ENCODE measurements around the gene OVCA2. TPM values are rescaled to one million over a fixed set of nuclear protein-coding genes. Genes with fewer than 3 reads are reported as not detected.

The OVCA2 gene
- total RNA-seq, 1 donor from 2014 or later = 13.7 TPM

DNA sequence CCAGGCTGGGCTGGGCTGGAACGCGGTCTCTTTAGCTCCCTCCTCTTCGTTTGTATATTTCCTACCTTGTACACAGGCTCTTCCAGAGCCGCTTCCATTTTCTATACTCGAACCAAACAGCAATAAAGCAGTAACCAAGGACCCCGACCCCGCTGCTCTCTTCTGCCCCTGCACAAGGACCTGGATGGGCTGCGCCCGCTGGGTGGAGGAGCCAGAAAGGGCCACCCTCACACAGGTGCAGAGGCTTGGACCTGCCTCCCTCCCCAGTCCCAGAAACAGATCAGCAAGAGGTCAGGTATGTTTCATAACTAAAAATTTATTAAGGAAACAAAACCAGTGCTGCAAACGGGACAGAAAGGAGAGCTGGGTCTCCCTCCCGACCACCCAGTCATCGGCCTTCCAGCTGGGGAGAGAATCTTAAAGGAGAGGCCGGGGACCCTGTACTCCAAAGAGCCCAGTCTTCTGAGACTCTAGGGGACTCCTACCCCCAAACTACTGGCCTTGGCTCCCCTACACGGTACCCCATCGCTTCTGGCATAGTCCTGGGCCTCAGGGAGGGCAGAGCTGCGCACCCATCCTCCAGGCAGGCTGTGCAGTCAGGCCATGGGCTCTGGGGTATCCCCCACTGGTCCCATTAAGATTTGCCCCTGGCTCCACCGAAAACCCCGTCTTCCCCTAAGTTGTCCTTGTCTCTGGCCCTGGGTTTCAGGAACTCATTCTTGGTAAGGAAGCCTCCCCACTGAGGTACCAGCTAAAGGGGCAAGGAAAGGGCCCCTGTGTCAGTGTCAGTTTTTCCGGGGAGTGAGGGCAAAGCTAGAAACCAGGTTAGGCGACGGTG is 17.9 kb downstream of the OVCA2 start:
- ATAC-seq (ENCODE audit: poor library complexity) (no peak), DNase-seq (no peak)
- intact Hi-C loops (cut with DNase I) = loop anchor here (5.0 kb wide), 1 partner anchor 113 kb away; no protein-coding TSS in a partner anchor

DNA sequence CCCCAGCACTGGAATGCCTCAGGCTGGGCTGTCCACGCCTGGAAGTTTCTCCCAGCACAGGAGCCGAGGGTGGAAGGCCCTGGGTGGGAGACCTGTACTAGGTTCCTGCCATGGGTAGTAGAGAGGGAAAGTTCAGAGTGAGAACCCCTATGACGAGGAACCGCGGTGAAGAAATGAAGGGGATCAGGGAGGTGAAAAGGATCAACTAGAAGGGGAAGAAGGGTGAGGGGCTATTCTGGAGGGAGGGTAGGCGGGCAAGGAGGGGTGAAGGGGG is 18.5 kb downstream of the OVCA2 start:
- intact Hi-C loops (cut with DNase I) = no loop called here
- no peak for DNase-seq
- no peak for ATAC-seq (ENCODE audit: poor library complexity)

DNA sequence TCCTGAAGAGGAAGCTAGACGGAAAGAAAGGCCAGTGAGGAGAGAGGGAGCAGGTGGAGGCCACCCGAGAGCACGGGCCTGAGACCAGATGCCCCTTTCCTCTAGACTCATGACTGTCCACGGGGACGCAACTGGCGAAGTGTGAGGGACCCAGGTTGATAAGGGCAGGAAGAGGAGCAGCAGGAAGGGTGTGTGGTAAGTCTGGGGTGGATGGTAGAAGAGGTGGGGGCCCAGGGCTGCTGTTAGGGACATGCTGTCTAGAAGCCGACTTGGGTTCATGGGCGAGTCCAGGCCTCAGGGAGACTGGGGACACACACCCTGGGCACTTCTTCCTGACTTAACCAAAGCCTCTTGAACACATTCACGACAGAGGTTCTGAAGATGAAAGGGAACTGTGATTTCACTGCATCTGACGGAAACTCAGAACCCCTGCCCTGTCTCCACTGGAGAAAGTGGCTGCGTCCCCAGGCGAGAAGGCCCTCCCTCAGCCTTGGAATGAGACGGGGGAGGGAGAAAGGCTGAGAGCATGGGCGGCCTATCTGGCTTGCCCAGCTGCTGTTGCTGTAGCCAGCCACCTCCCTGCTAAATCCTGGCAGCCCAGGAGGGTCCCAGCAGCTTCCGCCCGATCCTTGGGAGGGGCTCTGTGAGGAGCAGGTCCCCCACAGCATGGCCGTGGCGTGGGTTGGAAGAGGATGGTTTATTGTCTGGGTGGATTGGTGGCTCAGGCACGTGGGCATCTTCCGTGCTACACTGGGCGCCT is 19.0 kb downstream of the OVCA2 start:
- intact Hi-C loops (cut with DNase I) = no loop called here
- peak; percentile 53 for DNase-seq
- ATAC-seq (ENCODE audit: poor library complexity) = no peak

DNA sequence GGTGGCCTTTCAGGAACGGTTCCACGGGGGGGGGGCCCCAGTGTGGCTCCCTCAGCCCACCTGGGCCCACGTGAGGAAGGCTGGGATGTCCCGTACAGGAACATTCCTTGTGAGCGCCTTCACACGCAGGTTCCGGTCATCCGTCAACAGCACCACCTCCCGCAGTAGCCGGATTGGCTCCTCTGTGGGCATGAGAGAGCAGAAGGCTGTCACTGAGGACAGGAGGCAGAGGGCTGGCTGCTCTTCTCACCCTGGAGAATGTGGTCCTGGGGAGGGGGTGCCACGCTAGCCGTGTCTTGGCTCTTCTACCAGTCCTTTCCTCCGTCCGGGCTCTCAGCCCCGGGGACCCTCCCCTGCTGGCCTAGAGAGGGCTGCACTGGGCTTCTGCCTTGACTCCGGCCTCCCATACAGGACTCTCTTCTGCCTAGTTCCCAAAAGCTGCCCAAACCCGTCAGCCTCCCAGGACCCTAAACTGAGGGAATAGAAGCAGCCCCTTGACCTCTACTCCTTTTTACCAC is 19.7 kb downstream of the OVCA2 start:
- no peak for DNase-seq
- no peak for ATAC-seq (ENCODE audit: poor library complexity)
- intact Hi-C loops (cut with DNase I) = no loop called here

DNA sequence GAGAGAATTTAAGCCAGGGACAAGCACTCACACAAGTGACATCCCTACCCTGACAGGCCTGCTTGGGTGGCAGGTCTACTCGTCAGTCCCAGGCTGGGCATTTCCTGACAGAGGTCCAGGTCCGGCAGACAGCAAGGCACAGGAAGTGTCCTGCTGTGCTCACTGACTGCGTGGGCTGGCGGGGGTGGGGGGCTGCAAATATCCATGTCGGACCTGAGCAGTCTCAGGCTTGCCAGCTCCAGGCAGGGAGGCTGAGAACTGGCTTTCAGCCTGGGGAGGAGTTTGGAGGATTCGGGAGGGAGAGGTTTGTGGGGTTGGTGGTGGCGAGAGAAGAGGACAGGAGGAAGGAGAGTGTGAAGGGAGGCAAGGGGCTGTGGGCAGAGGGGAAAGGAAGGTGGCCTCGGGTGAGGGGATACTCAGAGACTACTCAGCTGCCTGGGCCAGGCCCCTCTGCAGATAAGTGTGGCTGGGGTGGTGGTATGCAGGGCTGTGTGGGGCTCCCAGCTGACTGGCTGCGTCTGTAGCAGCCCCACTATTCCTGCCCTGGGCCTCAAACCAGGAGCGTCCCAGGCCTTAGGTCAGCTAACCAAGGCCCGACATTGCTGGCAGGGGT is 20.9 kb downstream of the OVCA2 start:
- DNase-seq = peak; percentile 54
- intact Hi-C loops (cut with DNase I) = no loop called here

DNA sequence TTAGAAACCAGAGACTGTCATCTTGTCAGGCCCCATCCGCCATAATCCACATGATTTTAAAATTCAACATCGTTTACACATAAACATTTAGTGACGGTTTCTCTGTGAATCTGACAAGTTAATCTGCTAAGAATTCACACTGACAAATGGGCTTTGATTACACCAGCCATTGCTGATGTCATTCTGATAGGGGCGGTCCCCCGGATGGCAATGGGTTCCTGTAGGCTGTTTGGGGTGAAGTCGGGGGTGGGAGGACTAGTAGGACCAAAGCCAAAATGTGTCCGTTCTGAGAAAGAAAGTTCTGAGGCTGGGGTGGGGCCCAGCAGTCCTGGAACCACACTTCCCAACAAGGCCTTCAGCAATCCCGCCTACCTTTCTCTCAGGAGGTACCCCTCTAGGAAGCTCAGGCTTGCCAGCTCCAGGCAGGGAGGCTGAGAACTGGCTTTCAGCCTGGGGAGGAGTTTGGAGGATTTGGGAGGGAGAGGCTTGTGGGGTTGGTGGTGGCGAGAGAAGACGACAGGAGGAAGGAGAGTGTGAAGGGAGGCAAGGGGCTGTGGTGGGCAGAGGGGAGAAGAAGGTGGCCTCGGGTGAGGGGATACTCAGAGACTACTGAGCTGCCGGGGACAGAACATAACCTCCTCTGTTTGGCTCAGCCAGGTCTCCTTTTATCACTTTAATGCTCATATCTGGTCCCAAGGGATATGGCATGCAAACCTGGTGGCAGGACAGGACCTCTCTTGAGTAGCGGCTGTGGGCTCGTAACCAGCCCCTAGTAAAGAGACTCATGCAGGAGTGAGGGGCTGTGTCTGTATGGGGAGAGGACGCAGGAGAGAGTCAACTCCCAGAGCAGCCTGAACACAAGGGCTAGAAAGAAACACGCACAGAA is 21.7 kb downstream of the OVCA2 start:
- DNase-seq (peak; percentile 68), ATAC-seq (ENCODE audit: poor library complexity) (peak; percentile 0)
- intact Hi-C loops (cut with DNase I) = no loop called here

More for the DNA sequence above, 20.9 kb downstream of the OVCA2 start:
- no peak for ATAC-seq (ENCODE audit: poor library complexity)

DNA sequence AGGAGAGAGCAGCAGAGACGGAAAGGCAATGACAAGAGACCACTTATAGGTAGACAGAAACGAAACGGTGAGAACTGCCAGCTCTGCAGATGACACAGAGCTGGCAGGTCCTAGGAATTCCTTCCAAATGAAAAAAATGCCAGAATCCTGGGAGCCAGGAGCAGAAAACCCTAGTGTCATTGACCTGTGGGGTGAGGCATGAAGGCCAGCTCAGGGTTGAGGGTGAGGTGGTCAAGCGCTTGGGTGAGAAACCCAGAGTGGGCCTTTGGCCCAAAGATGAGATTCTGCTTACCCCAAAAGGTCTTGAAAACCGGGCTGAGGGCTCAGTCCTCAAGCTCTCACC is 22.3 kb downstream of the OVCA2 start:
- intact Hi-C loops (cut with DNase I) = no loop called here
- DNase-seq (no peak), ATAC-seq (ENCODE audit: poor library complexity) (no peak)

DNA sequence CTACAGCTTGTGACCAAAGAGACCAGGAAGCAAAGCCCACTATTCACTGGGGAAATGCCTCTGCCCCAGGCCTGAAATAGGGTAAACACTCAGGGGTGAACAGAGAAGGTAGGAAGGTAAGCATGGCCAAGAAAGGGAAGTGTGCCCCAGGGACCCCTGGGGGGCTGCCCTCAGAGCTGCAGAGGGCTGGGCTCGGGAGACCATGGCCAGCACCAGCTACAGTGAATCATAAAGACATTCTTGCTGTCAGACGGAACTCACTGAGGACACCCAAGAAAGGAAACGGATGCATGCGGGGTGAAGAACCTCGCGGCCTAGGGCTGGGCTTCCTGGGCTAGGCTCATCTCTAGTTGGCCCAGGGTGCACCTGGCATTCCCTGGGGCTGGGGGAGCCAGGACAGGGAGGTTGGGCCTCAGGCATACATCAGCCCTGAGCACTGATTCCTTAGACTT is 22.7 kb downstream of the OVCA2 start:
- DNase-seq = no peak
- ATAC-seq (ENCODE audit: poor library complexity) = no peak
- intact Hi-C loops (cut with DNase I) = no loop called here

DNA sequence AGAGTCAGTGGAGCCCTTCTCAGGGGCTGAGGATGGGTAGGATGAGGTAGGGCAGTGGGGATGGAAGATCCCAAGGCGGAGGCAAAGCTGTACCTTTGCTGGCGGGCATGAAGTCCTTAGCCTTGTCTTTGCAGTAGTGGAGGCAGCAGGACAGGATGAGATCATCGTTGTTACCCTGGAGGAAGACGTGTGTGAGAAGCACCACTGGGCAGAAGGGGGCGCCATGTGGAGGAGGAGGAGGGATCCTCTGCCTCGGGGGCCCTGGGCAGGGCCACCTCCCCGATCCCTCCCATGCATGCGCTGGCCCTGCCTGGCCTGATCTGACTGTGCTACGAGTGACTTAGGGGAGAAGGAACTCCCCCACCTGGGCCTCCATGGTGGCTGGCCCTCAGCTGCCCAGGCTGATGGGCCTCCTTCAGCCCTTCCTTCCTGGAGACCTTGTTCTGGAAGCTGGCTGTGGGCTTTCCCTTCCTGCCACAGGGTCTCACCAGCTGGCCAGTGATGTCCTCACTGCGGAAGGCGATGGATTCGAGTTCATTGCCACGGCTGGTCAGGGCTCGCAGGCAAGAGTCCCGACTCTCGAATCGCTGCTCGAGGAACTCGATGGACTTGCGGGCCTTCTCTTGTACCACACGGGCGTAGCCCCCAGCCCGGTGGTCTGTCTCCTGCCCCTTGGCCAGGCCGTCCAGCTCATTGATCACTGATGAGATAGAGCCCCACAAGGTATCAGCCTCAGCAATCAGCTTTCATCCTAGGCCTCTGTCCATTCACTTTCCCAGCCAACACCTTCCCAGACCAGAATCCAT is 23.4 kb downstream of the OVCA2 start:
- ATAC-seq (ENCODE audit: poor library complexity) = peak; percentile 18
- peak; percentile 70 for DNase-seq
- intact Hi-C loops (cut with DNase I) = no loop called here

DNA sequence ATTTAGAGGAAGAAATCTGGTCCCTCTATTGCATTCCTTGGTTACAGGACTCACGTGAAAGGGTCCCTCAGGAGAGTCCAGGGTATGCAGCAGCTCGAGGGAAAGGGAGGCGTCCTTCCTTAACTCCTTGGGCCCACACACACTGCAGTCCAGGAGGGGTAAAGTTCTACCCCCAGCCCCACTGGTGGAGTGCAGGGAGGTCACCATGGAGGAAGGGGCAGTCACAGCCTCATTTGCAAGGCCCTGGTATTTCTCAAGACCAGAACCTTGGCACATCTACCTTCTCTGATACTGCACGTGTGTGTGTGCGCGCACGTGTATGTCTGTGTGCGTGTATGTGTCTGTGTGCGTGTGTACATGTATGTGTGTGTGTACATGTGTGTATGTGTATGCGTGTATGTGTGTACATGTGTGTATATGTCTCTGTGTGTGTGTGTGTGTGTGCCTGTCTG is 24.2 kb downstream of the OVCA2 start:
- intact Hi-C loops (cut with DNase I) = no loop called here
- no peak for DNase-seq
- no peak for ATAC-seq (ENCODE audit: poor library complexity)

DNA sequence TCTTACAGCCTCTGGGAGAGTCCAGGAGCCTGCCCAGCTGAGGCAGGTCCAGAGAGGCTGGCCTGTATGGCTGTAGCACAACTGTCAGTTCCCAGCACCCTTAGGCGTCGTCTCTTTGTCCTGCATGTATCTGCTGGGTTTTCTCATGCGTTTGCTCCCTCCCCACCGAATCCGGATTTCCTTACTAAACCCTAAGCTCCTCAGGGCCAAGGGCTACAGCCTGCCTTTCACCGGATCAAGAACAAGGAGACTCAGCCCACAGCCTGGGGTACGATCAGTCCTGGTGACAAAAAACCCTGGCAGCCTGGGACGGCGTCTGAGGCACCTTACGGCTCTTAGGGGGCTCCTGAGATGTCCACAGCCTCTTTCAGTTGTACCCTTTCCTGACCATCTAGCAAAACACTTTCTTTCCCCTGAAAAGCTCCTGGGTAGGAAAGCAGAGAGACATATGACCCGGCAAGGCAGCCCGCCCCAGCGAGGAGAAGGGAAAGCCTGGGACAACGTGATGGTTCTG is 25.3 kb downstream of the OVCA2 start:
- intact Hi-C loops (cut with DNase I) = no loop called here
- DNase-seq (no peak), ATAC-seq (ENCODE audit: poor library complexity) (no peak)

DNA sequence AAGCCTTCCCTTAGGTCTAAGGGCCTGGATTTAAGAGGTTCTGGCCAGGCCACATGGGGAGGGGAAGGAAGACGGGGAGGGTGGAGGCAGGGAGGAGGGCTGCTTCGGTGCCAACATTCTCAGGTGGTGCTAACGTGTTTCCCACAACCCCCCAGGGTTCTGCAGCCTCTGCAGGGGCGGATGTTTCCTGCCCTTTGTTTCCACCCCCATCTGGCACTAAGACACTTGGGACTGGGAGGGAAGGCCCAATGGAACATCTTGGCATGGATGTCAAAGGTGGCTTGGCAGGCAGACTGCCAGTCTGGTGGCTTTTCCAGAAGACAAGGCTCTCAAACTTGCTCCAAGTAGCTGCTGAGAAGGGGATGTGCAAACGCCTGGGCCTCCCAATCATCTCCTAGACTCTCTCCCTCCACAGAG is 25.8 kb downstream of the OVCA2 start:
- intact Hi-C loops (cut with DNase I) = no loop called here
- ATAC-seq (ENCODE audit: poor library complexity) = no peak
- peak; percentile 54 for DNase-seq

DNA sequence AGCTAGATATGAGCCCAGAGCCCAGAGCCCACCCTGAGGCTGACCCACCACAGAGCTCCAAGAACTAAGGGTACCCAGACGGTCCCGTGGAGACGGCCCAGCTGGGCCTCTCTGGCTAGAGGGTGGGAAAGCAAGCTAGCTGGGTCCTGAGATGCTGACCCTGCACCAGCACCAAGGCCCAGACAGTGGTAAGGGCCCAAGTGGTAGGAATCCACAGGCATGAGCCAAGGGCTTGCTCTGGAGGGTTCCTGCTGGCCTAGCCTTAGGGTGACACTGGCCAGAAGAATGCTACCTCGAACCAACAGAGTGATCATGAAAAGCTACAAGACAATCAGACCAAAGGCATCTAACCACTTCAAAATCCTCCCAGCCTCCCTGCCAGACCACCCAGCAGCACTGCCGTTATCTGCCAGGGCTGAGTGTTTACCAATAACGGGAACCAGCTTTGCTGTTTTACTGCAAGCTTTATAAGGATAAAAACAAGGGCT is 26.3 kb downstream of the OVCA2 start:
- DNase-seq (no peak), ATAC-seq (ENCODE audit: poor library complexity) (no peak)
- intact Hi-C loops (cut with DNase I) = no loop called here

DNA sequence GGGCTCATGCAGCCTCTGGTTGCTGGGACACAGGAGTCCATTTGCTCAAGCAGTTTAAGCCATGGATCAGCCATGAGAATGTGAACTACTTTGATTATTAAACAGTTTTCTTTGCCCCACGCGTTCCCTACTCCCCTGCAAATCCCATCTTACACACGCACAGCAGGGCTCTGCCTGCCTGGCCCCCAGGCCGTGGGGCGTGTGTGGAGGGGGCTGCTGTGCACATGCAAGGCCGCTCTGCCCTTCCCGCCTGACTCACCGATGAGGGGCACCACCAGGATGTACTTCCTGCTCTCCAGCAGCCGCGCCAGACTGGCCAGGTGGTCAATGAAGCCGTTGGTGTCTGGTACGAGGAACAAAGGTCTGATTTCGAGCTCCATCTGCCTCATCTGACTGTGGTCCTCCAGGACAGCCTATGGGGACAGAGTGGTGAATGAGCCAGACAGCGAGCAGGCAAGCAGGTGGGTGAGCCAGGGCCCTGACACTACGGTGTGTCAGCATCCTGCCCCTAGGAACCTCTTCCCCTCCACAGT is 26.8 kb downstream of the OVCA2 start:
- ATAC-seq (ENCODE audit: poor library complexity) (no peak), DNase-seq (no peak)
- intact Hi-C loops (cut with DNase I) = no loop called here

DNA sequence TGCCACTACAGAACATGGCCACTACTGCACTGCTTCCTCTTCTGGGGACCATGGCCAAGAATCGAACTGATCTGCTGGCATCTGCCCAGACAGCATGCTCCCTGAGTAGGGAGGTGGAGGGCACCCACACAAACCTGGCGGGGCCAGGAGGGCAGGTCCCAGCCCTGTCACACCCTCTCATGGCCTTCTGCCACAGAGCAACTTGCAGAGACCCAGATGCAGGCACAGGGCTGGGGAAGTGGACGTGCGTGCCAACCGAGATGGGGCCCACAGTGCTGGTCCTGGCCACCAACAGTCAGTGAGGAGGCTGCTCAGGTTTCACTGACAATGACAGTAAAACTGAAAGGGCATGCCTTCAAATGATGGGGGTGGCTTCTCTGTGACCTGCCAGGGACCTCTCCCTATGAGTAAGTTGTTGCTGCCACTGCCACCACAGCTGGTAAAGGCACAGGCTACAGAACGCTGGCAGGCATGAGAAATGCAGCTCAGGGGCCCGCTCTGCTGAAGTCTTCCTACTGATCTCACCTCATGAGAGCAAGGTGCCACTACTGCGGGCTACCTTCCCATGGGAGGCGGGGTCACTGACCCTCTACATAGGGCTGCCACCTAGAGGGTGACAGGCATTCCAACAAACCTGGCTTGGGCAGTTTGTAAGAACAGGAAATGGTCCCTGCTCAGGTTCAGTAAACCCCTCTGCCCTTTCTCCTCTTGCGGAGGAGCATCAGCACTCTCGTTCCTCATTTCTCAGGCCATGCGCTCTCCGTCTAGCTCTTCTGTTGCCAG is 28.6 kb downstream of the OVCA2 start:
- ATAC-seq (ENCODE audit: poor library complexity) (no peak), DNase-seq (no peak)
- intact Hi-C loops (cut with DNase I) = no loop called here

DNA sequence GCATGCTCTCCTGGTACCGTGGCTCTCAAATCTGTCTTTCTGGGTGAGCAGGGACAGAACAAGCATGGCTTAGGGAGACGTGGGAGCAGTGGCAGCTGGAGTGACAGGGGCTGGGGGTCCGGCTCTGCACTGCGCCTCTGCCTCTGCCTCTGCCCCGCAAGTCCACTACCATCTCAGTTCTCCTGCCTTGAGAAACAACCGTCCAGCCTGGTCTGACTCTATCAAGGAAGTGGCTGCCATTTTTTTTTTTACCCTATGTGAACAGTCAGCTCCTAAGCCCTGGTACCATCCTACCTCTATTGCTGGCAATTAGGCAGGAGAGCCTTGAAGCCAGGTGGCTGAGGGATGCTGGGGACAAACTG is 29.2 kb downstream of the OVCA2 start:
- no peak for DNase-seq

More for the DNA sequence above, 29.2 kb downstream of the OVCA2 start:
- intact Hi-C loops (cut with DNase I) = no loop called here
- ATAC-seq (ENCODE audit: poor library complexity) = no peak

Measured in Right ventricle myocardium superior (tissue), 1 donor.